SIG-M5 (cell line): ENCODE data around the gene CTPS1.

Experiments
- DNase-seq: peaks from one replicate; lab custom pipeline; 2025; lab: John Stamatoyannopoulos, UW

Gene CTPS1

DNA sequence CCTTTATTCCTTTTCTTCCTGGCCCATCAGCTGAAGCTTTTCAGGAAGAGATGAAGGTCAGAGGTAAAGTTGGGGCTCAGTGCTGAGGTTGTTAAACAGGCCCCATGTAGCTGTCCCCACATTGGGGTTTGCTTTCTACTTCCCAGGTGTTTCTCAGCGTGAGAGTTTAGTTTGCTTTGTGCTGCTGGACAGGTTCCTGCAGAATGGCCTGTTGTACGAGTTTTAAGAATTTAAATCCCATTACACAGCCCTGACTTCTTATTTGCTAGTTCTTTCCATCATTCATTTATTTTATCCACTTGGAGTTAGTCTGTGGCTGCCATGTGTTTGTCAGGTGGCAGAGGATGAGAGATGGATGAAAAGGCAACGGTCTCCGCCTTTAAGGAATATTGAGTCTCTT, 19.2 kb downstream of the CTPS1 start:
- DNase-seq, result no peak

DNA sequence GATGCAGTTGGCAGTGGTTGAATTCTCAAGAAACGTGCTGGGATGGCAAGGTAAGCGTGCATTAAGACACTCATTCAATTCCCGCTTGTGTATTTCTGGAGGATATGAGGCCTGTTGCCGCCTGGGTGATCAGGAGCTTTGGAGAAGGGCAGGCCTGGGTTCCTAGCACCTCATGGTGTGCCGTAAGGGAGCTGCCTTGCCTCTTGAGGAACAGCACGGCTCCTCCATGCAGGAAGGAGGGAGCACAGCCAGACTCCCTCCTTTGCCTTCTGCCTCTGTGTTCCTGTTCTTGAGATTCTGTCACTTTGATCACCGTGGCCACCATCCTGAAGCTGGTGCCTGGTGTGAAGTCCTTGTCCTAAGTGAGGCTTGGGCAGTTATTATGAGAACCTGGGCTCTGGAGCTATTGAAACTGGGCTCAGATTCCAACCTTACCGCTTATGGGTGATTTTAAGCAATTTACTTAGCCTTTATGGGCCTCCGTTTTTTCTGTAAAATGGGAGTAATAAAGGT, 23.7 kb downstream of the CTPS1 start:
- no peak for DNase-seq

DNA sequence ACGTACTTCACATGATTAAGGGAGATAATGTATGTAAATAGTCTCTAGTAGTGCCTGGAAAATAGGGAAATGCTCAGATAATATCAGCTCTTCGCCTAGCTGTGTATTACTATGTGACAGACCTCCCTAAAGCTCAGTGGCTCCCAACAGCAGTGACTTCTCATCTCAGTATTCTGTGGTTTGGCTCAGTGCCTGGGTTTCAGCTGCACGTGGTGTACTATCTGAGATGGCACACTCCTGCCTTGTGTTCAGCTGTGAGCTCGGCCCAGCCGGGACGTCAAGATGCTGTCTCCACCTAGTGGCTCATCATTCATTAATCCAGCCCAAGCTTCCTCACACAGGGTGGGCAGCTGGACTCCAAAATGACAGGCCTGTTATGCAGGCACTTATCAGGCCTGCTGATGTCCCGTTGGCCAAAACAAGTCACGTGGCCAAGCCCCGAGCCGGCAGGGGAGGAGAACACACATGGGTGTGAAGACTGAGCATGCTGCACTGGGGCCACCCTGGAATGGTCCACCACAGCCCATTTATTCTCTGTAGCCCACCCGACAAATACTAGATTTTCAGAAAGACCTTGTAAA, 24.2 kb downstream of the CTPS1 start:
- DNase-seq, result peak; percentile 88

DNA sequence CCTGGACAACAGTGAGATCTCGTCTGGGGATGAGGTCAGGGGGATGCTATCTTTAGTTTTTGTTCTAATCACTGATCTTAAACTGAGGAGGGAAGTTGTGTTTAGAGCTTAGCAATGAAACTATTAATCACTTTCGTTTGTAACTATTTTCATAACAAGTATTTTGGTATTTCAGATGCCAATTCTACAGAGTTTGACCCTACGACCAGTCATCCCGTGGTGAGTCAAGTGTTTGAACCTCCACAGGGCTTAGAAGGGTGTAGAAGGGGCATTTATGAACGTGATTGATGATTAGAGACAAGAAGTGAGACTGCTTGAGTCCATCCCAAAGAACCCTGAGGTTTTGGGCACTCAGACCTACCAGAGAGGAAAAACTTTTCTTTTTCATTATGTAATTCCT, 26.4 kb downstream of the CTPS1 start:
- no peak for DNase-seq

DNA sequence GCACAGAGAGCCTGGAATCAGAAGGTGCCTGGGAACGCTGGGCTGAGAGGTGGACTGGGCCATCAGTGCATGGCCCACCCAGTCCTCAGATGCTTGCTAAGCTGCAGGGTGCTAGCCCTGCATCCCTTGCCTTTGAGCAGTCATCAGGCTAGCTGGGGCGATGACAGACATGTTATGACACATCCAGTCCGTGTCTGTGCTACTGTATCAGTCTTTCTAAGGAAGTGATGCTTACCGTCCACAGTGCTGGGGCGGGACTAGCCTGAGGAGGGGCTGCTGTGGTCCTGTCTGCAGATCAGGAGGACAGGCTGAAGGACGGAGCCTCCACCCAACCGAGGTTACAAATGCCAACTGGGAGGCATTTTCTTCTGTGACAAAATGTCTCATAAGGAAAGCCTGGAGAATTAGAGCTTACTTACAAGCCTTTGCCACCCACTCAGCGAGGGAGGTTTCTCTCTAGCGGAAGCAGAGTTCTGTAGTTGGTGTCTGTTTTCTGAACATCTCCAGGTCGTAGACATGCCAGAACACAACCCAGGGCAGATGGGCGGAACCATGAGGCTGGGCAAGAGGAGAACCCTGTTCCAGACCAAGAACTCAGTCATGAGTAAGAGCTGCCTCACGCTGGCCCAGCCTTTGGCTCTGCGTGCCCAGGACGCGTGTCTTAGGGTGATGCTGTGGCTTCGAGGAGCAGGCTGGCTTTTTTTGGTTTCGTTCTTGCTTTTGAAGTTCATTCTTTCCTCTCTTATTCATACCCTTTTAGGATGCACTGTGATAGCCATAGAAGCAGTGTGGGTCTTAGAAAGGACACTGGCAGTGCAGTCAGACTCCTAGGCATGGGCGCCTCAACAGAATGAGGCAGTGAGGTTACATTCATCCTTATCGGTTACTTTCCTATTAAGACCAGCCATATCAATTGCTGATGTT, 27.7 kb downstream of the CTPS1 start:
- no peak for DNase-seq

DNA sequence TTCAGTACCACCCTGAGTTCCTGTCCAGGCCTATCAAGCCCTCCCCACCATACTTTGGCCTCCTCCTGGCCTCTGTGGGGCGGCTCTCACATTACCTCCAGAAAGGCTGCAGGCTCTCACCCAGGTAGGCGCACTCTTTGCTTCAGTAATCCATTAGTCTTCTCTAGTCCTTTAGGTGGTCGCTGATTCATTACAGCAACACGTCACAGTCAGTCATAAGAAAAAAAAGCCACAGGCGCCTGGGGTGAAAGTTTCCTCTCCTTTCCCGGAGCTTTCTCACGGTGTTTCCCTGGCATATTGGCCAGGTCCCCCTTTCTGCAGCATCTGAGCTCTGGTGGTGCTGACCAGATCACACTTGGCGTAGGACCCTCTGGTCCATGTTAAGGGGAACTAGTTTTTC, 30.0 kb downstream of the CTPS1 start:
- DNase-seq, result no peak

DNA sequence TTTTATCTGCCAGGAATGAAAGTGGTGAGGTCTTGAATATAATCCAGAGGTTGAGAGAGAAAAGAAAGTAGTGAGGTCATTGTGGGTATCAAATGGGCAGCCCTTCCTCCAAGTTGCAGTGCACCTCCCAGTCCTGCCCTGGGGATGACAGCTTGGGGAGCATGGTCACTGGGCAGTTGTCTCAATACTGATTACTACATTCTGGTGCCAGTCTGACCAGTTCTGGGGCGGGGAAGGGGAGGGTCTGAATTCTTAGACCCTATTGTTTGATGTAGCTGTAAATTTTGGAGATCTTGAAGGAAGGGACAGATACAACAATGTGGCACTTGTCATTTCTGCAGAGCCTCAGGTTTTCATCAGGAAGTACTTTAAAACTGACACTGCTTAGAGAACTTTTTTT, 30.8 kb downstream of the CTPS1 start:
- DNase-seq, result no peak

DNA sequence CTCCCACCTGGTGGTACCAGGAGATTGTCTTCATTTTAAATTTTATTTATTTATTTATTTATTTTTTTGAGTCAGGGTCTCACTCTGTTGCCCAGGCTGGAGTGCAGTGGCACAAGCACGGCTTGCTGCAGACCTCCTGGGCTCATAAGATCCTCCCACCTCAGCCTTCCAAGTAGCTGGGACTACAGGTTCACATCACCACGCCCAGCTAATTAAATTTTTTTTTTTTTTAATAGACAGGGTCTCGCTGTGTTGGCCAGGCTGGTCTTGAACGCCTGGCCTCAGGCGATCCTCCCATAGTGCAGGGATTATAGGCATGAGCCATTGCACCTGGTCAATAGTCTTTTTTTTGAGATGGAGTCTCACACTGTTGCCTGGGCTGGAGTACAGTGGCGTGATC, 33.5 kb downstream of the CTPS1 start:
- DNase-seq, result no peak

DNA sequence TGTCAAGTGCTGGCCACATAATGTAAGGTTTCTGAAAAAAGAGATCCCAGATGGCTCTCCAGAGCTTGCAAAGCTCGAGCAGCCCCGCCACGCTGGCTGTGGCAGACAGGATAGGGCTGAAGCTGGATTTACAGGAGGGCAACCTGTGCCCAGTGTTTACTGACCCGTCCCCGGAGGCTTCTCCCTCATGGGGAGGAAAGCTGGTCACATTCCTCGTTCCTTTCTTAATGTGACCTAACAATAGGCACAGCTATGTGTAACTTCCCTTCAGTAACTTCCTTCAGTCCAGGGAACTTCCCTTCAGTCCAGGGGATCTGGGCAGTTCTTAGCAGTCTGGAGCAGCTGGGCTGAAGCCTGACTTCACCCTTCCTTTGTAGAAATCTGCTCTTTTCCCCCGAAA, 34.3 kb downstream of the CTPS1 start:
- DNase-seq, result no peak

DNA sequence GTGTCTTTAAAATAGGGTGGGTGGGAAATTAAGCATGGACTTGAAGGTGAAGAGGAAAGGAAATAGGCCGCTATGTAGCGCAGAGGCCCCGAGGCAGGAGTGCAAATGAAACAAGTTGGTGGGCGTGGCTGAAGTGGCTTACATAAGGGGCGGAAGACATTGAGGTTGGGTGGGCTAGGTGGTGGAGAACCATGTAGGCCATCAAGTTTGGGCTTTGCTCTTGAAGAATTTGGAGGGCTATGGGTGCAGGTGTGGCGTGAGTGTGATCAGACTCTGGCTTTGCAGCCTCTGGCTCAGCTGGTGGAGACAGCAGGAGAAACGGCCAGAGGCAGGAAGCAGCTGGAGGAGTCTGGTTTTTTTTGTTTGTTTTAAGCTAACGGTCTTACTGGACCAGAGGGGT, 35.4 kb downstream of the CTPS1 start:
- DNase-seq, result no peak

DNA sequence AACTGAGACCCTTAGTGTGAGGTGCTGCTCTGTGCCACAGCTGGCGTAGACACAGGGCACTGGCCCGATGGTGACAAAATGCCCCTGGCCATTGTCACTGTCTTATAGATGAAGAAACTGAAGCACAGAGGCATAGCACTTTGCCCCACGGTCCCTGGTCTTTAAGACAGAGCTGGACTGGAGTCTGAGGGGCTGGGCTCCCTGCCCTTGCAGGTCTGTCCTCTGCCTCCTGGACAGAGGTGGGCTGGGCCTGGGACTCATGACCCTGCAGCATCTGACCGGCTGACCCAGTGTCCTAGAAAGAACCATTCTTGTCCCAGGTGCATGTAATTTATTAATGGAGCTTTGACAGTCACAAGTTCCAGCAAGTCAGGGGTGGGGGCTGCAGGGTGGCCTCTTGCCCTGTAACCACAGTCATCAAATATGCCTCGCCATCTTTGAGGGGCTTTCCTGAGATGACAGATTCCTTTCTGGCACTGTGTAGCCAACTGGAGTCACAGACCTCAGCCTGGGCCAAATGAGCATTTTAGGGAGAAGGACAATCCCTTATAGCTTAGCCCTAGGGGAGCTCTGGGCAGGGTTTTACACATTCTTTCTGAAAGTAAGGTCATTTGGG, 35.9 kb downstream of the CTPS1 start:
- DNase-seq, result no peak

DNA sequence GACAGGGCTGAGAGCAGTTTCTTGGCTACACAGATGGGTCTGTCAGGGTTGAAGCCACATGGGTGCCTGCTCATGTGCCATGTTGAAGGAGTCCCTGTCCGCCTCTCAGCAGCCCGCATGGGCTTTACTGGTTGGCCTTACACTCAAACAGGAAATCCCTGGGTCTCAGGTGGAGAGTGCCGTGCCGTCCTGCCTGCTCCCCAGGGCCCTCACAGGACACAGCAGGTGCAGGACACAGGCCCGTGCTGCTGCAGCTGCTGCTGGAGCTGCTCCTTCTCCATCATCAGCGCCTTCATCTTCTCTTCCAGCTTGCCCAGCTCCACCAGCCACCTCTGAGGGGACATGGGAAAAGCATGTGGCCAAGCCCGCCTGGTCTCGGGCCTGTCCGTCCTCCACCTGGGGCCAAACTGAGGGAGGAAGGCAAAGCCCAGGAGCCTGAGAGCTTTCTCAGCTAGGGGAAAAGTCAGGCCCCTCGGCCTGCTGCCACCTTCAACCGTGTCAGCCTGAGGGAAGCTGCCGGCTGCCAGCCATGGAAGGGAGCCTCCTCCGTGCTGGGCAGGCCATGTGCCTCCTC, 36.5 kb downstream of the CTPS1 start:
- DNase-seq, result no peak

DNA sequence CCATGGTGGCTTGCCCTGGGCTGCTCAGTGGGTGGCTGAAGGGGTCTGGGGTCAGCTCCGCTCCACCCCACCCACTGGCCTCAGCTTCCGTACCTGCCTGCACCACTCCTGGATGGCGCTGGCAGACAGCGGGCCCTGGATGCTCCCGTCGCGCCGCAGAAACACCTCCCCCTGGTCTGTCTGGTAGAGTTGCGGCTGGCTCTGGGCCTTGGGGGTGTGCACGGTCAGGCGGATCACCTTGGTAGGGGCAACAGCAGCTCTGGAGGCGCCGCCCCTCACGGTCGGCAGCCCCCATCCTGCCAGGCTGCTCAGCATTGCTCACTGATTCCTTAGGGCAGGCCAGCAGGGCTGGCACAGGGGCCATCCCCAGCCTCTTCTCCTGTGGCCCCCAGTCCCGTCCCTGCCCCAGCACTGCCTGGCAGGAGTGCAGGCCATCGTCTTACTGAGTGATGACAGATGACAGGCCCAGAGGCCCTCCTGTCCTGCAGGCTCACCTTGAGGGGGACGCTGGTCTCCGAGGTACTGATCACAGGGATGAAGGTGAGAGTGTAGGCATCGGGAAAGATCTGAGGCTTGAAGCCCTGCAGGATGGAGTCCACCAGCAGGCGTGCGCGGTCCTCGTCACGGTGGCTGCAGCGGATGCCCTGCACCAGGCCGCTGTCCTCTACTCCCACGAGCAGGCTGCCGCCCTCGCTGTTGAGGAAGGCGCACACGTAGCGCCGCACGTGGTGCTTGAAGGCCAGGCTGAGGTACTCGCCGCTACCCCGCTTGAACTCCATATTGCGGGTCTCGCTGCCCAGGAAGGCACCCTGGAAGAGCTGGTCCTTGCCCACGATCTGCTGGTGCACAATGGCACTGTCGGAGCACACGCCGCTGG, 37.9 kb downstream of the CTPS1 start:
- DNase-seq, result no peak

DNA sequence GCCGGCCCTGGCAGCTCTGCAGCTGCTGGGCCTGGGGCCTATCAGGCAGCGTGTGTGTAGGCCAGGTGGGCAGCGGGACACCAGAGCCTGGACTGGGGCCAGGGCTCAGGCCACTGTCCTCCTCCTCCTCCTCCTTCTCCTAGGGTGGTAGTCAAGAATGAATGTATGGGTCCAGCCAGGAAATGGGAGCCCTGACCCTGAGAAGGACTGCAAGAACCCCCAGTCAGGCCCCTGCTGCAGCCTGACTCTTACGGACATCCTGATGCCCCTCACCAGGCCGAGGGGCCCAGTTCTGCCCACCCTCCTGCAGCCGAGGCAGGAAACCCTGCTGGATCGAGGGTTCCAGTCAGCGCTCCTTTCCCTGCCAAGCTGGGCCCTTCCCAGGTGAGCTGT, 38.5 kb downstream of the CTPS1 start:
- no peak for DNase-seq

DNA sequence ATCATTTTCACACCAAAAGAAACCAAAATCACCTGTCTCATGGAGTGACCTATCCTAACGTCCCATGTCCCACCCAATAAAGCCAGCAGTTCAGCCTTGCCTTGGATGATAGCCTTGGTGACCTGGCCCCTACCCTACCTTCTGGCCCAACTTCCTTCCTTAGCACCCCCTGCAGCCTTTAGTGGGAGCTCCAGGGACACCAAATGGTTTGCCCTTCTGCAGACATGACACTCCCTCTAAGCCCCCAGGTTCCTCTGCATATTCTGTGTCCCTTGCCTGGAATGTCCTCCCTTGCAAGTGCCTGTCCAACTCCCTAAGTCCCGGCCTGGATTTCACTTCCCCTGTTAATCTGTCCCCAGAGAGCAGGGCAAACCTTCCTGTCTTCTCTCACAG, 39.9 kb downstream of the CTPS1 start:
- no peak for DNase-seq

DNA sequence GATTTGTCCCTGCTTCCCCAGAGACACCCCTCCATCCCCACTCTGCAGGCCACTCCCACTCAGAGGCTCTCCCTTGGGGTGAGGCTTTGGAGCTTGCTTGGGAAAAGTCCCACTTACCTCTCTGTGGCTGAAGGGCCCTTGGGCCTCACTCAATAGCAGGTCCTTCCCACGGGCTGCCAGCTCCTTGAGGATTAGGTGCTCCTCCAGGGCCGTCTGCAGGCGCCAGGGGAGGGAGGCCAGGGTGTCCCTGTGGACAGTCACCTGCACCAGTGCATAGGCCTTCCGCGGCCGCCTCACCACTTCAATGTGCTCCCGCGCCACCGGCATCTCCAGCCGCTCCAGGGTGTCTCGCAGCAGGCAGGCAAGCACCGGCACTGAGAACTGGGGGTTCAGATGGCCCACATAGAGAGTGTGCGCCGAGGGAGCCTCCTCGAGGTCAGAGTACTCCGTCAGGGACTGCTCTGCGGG, 40.6 kb downstream of the CTPS1 start:
- no peak for DNase-seq

DNA sequence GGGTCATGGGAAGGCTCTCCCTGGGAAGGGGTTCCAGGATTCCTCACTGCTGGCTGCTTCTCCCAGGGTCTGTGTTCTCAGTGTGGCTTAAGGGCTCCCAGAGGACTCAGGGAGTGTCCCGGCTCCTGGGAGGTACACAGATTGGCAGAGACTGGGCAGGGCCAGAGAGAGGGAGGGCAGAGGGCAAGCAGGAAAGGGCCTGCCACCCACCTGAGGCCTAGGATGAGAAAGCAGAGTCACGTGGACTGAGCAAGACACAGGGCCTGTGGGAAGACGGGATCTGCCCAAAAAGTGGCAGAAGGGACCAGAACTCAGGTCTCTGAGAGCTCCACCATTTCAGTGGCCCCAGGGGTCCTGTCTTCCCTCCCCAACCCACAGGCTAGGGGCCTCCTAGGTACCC, 41.2 kb downstream of the CTPS1 start:
- DNase-seq, result no peak

DNA sequence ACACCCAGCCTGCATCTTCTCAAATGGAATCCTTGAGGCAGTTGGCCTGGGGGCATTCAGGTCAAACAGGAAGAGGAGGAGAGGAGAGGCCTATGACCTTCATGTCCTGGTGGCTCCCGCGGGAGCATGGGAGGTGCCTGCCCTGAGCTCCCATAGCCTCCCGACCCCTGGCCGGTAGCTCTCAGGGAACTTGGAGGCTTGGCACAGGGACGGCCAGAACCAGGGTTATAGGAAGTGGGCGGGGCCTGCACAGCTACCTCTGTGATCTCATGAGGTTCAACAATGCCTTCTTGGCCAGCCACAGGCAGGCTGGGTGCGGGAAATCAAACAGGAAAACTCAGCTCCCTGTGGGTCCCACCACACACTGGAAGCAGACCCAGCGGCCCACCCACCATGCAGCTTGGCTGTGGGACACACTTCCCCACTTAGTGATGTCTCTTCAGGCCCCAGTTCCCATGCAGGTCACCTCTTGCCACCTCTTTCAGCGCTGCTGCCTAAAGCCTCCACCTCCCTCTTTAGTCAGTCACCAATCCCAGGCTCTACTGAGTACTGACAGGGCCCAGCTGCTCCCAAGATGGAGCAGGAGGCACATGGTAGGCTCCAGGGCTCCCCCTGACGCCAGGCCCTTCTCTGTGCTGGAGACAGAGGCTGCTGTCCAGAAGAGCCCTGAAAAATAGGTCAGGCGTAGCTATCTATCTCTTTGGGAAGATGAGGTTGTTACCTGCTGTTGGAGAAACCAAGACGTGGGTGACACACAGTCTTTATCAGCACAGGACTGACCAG, 42.2 kb downstream of the CTPS1 start, which contains the start of gene SLFNL1:
Gene SLFNL1, minus strand, starts transcription at position 200 of the 783 bp plus-strand sequence. CDS start 1,065 bp downstream, outside the sequence.
- no peak for DNase-seq

DNA sequence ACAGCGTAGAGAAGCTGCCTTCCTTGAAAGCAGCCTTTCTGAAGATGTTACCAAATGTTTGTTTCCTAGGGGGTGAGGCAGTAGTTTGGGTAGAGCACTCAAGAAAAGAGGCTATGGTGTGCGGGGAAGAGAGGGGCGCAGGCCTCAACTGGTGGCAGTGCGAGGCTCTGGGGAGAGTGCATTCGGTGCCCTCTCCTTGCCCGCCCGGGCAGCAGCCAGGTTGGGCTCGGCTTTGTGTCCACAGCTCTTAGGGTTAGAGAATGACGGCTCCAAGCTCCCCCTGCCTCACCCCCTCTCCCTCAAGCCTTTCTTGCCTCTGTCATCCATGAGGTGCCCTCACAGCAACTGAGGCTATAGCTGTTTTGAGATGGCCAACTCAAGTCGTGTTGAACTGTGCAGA, 42.9 kb downstream of the CTPS1 start:
- no peak for DNase-seq

DNA sequence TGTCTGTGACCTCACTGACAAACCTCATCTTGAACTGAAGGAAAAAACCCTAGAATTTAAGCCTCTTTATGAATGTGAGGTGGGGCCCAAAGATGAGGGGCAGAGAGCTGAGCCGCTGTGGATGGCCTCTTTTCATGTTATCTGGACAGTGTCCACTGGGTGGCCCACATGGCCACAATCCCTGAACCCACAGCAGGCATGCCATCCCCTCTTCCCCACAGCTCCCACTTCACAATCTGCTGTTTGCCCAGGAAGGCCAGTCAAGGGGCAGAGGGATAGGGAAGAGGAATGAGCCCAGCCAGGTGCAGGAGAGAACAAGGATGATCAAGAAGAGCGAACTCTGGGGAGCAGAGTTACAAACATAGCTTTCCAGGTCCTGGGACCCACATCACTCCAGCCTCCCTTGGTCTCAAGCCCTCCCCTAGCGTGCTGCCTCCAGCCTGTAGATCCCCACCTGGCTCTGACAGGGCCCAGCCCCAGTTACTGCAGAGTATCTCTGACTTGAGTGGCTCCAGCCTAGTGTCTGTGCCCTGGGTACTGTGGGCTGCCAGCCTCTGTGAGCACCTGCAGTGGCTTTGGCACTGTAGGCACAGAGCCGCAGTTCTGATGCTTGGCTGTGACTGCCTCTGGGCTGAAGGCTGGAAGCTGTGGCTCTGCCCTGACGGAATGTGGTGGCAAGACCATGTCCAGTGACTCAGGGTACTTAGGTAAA, 43.9 kb downstream of the CTPS1 start:
- DNase-seq, result no peak
